Measurements from ENCODE around the gene FADS2. TPM values are rescaled to one million over a fixed set of nuclear protein-coding genes. Genes with fewer than 3 reads are reported as not detected.

The FADS2 gene
- total and polyA plus RNA-seq, 2 experiments from 2014 or later: 124 to 392 TPM

- no peaks in the 10 kb centered on the region for H4K20me1 ChIP-seq (replicated peaks; ENCODE audit: insufficient read depth)
- no peak overlapping the region for H3K4me3 Mint-ChIP-seq
- no peak overlapping the region for H3K27ac ChIP-seq (ENCODE audit: low read depth)
- no peak overlapping the region for H3K4me3 ChIP-seq
- no peaks in the 10 kb centered on the region for H3K79me2 ChIP-seq (replicated peaks; ENCODE audit: insufficient read depth)
- peaks cover 20% of the 10 kb centered on the region for H3K4me1 ChIP-seq (ENCODE audit: insufficient read depth)
- no peaks in the 10 kb centered on the region; the same call in 2 of the 3 replicates for H3K36me3 Mint-ChIP-seq (ENCODE audit: low read depth)
- ATAC-seq (no peak), DNase-seq (ENCODE audit: low spot score) (no peak)
- H3K9me3 Mint-ChIP-seq: no peaks in the 10 kb centered on the region
- no peaks in the 10 kb centered on the region for H3K9me2 ChIP-seq (ENCODE audit: insufficient read depth)
- no peak overlapping the region for H3K4me2 ChIP-seq
- H3K36me3 ChIP-seq (ENCODE audit: insufficient read depth): no peaks in the 10 kb centered on the region; the same call in 1 of the 2 replicates
- no peaks in the 10 kb centered on the region for H3K27me3 ChIP-seq (ENCODE audit: insufficient read depth)
- no peak overlapping the region for H3K27ac Mint-ChIP-seq
- peaks cover 12% of the 10 kb centered on the region; the same call in 1 of the 2 replicates for H3F3A ChIP-seq (replicated peaks; ENCODE audit: low read depth)
- no peak overlapping the region for H2AFZ ChIP-seq
- H3K27me3 Mint-ChIP-seq (ENCODE audit: insufficient read depth, low read depth, poor library complexity): peaks cover 17% of the 10 kb centered on the region
- TF ChIP-seq ZNF331 (CRISPR knock-in tag; IDR thresholded peaks at IDR 0.05; ENCODE audit: low read depth): no peak
- TF ChIP-seq NANOG (IDR thresholded peaks at IDR 0.05; ENCODE audit: borderline replicate concordance): no peak
- no peak for TF ChIP-seq STAT1 (IDR thresholded peaks at IDR 0.05; ENCODE audit: unreplicated experiment)
- TF ChIP-seq EZH2phosphoT487 (IDR thresholded peaks at IDR 0.05; ENCODE audit: unreplicated experiment): no peak
- TF ChIP-seq, protein P1, sequence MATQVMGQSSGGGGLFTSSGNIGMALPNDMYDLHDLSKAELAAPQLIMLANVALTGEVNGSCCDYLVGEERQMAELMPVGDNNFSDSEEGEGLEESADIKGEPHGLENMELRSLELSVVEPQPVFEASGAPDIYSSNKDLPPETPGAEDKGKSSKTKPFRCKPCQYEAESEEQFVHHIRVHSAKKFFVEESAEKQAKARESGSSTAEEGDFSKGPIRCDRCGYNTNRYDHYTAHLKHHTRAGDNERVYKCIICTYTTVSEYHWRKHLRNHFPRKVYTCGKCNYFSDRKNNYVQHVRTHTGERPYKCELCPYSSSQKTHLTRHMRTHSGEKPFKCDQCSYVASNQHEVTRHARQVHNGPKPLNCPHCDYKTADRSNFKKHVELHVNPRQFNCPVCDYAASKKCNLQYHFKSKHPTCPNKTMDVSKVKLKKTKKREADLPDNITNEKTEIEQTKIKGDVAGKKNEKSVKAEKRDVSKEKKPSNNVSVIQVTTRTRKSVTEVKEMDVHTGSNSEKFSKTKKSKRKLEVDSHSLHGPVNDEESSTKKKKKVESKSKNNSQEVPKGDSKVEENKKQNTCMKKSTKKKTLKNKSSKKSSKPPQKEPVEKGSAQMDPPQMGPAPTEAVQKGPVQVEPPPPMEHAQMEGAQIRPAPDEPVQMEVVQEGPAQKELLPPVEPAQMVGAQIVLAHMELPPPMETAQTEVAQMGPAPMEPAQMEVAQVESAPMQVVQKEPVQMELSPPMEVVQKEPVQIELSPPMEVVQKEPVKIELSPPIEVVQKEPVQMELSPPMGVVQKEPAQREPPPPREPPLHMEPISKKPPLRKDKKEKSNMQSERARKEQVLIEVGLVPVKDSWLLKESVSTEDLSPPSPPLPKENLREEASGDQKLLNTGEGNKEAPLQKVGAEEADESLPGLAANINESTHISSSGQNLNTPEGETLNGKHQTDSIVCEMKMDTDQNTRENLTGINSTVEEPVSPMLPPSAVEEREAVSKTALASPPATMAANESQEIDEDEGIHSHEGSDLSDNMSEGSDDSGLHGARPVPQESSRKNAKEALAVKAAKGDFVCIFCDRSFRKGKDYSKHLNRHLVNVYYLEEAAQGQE (IDR thresholded peaks at IDR 0.05; ENCODE audit: unreplicated experiment): no peak
- TF ChIP-seq, protein P2, sequence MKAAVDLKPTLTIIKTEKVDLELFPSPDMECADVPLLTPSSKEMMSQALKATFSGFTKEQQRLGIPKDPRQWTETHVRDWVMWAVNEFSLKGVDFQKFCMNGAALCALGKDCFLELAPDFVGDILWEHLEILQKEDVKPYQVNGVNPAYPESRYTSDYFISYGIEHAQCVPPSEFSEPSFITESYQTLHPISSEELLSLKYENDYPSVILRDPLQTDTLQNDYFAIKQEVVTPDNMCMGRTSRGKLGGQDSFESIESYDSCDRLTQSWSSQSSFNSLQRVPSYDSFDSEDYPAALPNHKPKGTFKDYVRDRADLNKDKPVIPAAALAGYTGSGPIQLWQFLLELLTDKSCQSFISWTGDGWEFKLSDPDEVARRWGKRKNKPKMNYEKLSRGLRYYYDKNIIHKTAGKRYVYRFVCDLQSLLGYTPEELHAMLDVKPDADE (IDR thresholded peaks at IDR 0.05): no peak
- TF ChIP-seq, protein P3, sequence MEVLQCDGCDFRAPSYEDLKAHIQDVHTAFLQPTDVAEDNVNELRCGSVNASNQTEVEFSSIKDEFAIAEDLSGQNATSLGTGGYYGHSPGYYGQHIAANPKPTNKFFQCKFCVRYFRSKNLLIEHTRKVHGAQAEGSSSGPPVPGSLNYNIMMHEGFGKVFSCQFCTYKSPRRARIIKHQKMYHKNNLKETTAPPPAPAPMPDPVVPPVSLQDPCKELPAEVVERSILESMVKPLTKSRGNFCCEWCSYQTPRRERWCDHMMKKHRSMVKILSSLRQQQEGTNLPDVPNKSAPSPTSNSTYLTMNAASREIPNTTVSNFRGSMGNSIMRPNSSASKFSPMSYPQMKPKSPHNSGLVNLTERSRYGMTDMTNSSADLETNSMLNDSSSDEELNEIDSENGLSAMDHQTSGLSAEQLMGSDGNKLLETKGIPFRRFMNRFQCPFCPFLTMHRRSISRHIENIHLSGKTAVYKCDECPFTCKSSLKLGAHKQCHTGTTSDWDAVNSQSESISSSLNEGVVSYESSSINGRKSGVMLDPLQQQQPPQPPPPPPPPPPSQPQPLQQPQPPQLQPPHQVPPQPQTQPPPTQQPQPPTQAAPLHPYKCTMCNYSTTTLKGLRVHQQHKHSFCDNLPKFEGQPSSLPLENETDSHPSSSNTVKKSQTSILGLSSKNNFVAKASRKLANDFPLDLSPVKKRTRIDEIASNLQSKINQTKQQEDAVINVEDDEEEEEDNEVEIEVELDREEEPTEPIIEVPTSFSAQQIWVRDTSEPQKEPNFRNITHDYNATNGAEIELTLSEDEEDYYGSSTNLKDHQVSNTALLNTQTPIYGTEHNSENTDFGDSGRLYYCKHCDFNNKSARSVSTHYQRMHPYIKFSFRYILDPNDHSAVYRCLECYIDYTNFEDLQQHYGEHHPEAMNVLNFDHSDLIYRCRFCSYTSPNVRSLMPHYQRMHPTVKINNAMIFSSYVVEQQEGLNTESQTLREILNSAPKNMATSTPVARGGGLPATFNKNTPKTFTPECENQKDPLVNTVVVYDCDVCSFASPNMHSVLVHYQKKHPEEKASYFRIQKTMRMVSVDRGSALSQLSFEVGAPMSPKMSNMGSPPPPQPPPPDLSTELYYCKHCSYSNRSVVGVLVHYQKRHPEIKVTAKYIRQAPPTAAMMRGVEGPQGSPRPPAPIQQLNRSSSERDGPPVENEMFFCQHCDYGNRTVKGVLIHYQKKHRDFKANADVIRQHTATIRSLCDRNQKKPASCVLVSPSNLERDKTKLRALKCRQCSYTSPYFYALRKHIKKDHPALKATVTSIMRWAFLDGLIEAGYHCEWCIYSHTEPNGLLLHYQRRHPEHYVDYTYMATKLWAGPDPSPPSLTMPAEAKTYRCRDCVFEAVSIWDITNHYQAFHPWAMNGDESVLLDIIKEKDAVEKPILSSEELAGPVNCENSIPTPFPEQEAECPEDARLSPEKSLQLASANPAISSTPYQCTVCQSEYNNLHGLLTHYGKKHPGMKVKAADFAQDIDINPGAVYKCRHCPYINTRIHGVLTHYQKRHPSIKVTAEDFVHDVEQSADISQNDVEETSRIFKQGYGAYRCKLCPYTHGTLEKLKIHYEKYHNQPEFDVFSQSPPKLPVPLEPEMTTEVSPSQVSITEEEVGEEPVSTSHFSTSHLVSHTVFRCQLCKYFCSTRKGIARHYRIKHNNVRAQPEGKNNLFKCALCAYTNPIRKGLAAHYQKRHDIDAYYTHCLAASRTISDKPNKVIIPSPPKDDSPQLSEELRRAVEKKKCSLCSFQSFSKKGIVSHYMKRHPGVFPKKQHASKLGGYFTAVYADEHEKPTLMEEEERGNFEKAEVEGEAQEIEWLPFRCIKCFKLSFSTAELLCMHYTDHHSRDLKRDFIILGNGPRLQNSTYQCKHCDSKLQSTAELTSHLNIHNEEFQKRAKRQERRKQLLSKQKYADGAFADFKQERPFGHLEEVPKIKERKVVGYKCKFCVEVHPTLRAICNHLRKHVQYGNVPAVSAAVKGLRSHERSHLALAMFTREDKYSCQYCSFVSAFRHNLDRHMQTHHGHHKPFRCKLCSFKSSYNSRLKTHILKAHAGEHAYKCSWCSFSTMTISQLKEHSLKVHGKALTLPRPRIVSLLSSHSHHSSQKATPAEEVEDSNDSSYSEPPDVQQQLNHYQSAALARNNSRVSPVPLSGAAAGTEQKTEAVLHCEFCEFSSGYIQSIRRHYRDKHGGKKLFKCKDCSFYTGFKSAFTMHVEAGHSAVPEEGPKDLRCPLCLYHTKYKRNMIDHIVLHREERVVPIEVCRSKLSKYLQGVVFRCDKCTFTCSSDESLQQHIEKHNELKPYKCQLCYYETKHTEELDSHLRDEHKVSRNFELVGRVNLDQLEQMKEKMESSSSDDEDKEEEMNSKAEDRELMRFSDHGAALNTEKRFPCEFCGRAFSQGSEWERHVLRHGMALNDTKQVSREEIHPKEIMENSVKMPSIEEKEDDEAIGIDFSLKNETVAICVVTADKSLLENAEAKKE (CRISPR knock-in tag; IDR thresholded peaks at IDR 0.05): no peak
- no peak for TF ChIP-seq ZNF114 (CRISPR knock-in tag; IDR thresholded peaks at IDR 0.05)
- peaks cover 30% of the 10 kb centered on the region for H3K4me1 Mint-ChIP-seq
Observed at GRCh38 chr11:61872935-61873565, 45.0 kb downstream of the FADS2 start.
